Liver (tissue), 3 donors: ENCODE measurements around the gene C10orf71.

ENCODE experiments used
- CTCF ChIP-seq: fragments of 150-350 bp; IDR thresholded peaks from 2 replicates; pipeline ENCODE4 v1.5.1; 2017; ENCODE audit warnings: improper control_type of control experiment, low read depth, low read length; ENCODE audit not compliant: missing input control
- GABPA ChIP-seq, 2 donors: IDR thresholded peaks in 1 of 2; conservative IDR thresholded peaks in 1 of 2; 2 replicates each; pipeline ENCODE4 v1.6.1; 2016; ENCODE audit warnings: antibody characterized with exemption in 2 of 2, mild to moderate bottlenecking in 1 of 2, moderate library complexity in 1 of 2
- SP1 ChIP-seq: IDR thresholded peaks from 2 replicates; pipeline ENCODE4 v1.6.1; 2018; ENCODE audit warnings: antibody characterized with exemption, mild to moderate bottlenecking
- donor health status: healthy.
- donor health status: healthy.

DNA sequence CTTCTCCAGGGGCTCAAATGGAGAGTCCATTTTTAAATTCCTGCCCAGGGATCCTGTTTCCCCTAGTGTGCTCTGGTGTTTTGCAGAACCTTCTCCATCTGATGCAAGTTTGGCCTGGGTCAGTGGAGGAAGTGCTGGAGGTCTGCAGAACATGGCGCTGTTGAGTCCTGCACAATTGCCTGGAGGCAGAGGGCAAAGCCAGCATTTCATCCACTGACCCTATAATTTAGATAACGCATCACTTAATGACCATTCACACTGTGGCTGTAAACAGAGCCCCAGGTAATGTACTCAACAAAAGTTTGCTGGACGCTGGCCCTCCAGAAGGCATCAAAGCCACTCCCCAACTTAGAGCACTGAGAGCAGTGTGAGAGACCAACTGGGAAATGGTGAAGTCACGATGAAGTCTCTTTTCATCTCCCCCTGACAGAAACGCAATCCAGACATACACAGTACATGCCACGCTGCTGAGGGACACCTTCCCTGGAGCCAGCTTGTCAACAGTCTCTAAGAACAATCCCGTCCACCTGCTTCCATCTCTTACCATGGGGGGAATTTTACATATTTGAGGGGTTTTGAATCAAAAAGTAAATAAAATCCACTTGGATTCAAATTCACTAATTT lies 13.4 kb downstream of the C10orf71 start:
- TF ChIP-seq GABPA (IDR thresholded peaks at IDR 0.05 in 1 of 2, conservative IDR thresholded peaks at IDR 0.05 in 1 of 2) (no peak), CTCF (no peak), SP1 (no peak)
